ENCODE measurements around the gene TYW5.
"Not testable (repeated sequence)": the region's sequence is repeated elsewhere in the genome, so short reads cannot be mapped to it uniquely, and the experiment has no call there.

TYW5 gene

GRCh38 chr2:199912553-199913114 is 42.7 kb downstream of the TYW5 start:
- not testable (repeated sequence) for DNase-seq

- DNase-seq, result no peak
Observed at GRCh38 chr2:199911877-199912161, 43.5 kb downstream of the TYW5 start.

DNA sequence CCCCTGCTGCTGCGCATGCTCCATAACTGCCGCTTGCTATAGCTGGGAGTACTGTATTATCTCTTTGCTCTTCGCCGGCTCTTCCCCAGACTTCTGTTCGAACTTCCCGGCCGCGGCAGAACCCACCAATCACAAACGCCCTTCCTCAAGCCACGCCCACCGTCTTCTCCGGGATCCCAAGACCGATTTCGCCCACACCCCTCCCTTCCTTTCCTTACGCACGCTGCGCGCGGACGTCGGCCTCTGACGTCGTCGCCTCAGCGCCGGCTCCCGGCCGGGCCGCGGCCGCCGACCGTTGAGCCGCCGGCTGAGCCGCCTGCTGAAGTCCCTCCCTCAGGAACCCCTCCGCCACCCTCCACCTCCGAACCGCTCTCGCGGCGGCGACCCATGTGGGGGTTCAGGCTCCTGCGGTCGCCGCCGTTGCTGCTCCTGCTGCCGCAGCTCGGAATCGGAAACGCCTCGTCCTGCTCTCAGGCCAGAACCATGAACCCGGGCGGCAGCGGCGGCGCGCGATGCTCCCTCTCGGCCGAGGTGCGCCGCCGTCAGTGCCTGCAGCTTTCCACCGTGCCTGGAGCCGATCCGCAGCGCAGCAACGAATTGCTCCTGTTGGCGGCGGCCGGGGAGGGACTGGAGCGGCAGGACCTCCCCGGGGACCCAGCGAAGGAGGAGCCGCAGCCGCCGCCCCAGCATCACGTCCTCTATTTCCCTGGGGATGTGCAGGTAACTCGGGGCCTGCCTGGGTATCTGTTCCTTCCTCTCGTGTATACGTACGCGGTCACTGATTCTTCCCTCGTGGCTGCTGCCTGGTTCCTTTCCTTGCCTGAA is 44.0 kb downstream of the TYW5 start, which contains the start of gene C2orf69:
Gene C2orf69 (plus strand): TSS at position 242 of the 825 bp plus-strand sequence. CDS start 146 bp downstream, at position 388.
- DNase-seq, result peak; percentile 99

DNA sequence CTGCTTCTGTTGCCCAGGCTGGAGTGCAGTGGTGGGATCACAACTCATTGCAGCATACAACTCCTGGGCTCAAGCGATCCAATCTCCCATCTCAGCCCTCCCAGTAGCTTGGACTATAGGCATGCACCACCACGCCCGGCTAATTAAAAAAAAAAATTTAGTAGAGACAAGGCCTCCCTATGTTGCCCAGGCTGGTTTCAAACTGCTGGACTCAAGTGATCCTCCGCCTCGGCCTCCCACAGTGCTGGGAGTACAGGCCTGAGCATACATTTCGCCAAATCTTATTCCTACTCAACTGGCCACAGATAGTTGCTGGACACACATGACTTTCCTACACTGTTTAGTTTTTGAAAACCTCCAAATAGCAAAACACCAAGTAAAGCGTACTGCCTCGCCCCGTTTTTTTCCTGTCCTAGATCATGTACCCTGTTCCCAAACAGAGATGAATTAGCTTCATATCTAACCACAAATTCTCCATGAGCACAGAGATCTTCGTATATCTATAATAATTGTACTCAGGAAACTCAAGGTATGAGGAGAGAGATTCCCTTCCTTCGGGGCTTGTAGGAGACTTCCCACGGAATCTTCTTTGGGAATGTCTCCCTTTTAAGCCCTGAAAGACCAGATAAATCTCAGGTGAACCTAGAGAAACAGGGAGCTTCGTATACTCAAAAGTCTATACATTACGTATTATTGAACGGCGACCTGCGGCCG is 44.8 kb downstream of the TYW5 start:
- peak; percentile 41 for DNase-seq

DNA sequence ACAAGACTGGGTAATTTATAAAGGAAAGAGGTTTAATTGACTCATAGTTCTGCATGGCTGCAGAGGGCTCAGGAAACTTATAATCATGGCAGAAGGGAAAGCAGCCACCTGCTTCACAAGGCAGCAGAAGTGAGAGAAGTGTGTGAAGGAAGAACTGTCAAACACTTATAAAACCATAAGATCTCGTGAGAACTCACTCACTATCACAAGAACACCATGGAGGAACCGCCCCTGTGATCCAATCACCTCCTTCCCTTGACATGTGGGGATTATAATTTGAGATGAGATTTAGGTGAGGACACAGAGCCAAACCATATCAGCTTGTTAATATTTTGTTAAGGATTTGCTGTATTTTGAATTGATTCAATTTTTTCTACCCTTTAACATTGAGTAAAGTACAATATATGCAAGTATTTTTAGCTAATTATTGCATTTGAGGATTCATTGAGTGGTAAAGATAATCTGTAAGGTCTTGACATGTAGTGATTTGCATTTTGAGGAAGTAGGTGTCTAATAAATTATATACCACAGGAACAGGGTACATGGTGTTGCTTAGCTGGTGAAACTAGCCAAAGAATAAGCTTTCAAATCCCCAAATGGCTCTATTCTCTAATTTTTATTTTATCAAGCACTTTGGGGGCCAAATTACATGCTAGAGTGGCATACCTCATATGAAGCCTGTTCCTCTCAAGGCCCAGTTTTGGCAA is 48.1 kb downstream of the TYW5 start:
- peak; percentile 45 for DNase-seq

GRCh38 chr2:199903111-199903510 is 52.2 kb downstream of the TYW5 start:
- DNase-seq, result no peak

DNA sequence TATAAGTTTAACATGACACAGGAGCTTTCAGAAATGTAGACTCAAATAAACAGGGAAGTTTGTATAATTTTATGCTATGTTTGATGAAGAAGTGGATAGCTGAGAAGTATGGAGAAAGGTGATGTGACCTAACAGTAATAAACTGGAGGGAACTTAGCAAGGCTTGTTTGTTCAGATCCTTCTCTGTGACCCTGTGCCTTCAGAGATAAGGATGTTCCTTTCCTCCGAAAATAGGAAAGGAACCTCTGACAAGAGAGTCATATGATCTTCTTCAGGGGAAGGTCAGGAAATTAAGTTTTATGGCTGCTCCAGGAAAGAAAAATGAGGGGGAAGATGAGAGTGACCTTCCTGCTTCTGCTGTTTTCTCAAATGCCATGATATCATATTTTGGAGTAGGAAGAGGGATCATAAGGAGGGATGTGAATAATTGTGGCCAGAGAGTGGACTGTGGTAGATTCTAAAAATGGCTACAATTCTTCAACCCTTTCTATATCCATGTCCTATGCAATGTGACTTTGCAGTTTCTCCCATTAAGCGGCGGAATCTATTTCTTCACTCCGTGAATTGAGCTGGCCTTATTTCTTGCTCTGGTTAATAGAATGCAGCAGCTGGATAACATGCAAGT is 52.7 kb downstream of the TYW5 start:
- no peak for DNase-seq

DNA sequence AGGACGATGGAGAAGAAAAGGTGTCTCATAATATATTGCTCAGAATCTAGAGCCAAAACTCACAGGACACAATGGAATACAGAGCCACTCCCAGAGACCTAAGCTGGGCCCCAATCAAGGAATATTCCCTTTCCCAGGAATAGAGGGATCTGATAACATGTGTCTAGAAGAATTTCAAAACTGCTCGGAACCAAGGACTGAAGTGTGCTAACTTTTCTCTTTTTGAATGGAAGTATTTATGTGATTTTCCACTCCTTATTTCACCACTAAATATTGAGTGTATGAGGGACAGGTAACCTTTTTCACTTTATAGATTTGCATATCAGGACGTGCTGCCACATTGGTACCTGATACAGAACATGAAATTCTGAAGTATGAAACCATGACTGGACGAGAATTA is 53.3 kb downstream of the TYW5 start:
- DNase-seq, result no peak

- DNase-seq, result no peak
Observed at GRCh38 chr2:199896617-199897016, 58.7 kb downstream of the TYW5 start.

GRCh38 chr2:199895406-199895805 is 59.9 kb downstream of the TYW5 start:
- no peak for DNase-seq

DNA sequence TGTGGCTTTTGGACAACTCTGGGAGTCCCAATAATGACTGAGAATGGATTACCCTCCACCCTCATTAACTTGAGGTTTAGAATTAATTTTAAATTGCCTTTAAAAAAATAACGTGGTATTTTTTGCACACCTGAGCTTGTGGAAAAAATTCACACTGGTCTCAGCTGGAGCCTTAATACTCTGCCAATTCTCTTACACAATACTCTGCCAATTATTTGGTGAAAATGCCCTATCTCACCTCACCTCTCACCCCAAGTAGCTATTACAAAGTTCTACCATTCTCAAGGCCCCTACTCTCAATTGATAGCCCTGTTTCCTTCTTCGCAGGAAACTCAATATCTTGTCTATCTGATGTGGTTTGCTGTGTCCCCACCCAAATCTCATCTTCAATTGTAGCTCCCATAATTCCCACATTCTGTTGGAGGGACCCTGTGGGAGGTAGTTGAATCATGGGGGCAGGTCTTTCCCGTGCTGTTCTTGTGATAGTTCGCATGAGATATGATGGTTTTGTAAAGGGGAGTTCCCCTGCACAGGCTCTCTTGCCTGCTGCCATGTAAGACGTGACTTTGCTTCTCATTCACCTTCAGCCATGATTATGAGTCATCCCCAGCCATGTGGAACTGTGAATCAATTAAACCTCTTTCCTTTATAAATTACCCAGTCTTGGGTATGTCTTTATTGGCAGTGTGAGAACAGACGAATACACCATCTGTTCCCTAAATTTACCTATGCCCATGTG is 71.6 kb downstream of the TYW5 start:
- no peak for DNase-seq

DNA sequence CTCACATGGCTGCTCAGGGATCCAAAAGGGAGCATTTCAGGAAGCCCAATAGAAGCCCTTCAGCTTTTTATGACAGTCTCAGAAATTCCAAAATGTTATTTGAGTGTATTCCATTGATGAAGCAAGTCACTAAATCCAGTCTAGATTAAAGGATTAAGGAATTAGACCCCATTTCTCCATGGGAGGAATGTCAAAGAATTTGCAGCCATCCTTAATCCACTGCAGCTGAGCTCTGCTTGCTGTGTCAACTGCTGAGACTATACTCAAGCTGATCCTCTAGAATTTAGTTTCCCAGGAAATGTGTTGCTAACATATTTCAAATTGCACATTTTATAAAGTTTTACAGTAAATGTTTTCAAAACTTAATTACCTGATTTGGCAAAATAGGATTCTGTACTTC is 72.6 kb downstream of the TYW5 start:
- DNase-seq, result no peak

Measured in hematopoietic multipotent progenitor cell treated with erythropoietin and hydrocortisone succinate and interleukin-3 and kit ligand, for 4 days (in vitro differentiated cells).